ENCODE measurements around the gene CWF19L2.

Gene CWF19L2

DNA sequence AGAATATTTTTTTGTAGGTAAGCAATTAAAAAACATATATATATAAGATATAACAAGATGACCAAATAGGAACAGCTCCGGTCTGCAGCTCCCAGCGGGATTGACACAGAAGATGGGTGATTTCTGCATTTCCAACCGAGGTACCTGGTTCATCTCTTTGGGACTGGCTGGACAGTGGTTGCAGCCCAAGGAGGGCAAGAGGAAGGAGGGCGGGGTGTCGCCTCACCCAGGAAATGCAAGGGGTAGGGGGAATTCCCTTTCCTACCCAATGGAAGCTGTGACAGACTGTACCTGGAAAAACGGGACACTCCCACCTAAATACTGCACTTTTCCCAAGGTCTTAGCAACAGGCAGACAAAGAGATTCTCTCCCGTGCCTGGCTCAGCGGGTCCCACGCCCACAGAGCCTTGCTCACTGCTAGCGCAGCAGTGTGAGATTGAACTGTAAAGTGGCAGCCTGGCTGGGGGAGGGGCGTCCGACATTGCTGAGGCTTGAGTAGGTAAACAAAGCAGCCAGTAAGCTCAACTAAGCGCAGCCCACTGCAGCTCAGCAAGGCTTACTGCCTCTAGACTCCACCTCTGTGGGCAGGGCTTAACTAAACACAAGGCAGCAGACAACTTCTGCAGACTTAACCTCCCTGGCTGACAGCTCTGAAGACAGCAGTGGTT lies 163.8 kb downstream of the CWF19L2 start:
- DNase-seq: no peak

DNA sequence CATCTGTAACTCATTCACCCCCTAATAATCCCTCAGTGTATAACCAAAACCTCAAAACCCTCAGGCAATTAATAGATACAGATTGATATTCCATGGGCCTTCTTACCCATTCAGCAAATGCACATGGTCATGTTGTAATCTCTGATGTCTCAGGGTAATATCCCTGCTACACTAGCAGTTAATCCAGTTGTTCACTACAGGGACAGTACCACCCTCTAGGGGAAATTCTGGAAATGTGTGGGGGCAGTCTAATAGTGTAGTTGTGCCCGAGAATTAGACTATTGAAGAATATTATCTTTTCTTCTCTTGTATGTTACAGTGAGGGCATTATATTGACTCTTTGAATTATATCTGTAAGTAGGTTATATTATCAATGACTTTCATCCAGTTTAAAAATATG lies 175.4 kb downstream of the CWF19L2 start:
- no peak for DNase-seq
